Mesenchymal stem cell (in vitro differentiated cells and primary cell): ENCODE results near the gene CECR2.

Experiments used
- DNase-seq: peaks from one replicate; pipeline ENCODE4 v3.0.0-alpha.2; 2013
- H2AFZ ChIP-seq: one replicate; pipeline ENCODE4 v1.6.1; 2013; ENCODE audit warnings: low read depth, mild to moderate bottlenecking, control low read depth, inconsistent platforms, low read length, moderate library complexity
- H2AK5ac ChIP-seq: 2 replicates; pipeline ENCODE4 v1.6.1; 2013; ENCODE audit warnings: low read length, moderate library complexity, mild to moderate bottlenecking, inconsistent platforms; ENCODE audit not compliant: severe bottlenecking
- H2BK120ac ChIP-seq: one replicate; pipeline ENCODE4 v1.6.1; 2013; ENCODE audit warnings: low read depth, mild to moderate bottlenecking, inconsistent platforms, low read length, moderate library complexity
- H2BK12ac ChIP-seq, 2 experiments: one replicate each; pipeline ENCODE4 v1.6.1; 2013; ENCODE audit warnings: inconsistent platforms in 2 of 2, low read length in 2 of 2, mild to moderate bottlenecking in 2 of 2, moderate library complexity in 2 of 2, control low read depth in 1 of 2
- H2BK15ac ChIP-seq: one replicate; pipeline ENCODE4 v1.6.1; 2013; ENCODE audit warnings: mild to moderate bottlenecking, low read depth, inconsistent platforms; ENCODE audit not compliant: poor library complexity, severe bottlenecking
- H2BK5ac ChIP-seq: 2 replicates; pipeline ENCODE4 v1.6.1; 2013; ENCODE audit warnings: low read depth, mild to moderate bottlenecking, low read length, control low read depth, inconsistent platforms; ENCODE audit not compliant: poor library complexity, severe bottlenecking
- H3K14ac ChIP-seq, 2 experiments: one replicate each; pipeline ENCODE4 v1.6.1; 2013; ENCODE audit warnings: inconsistent platforms in 2 of 2, low read length in 2 of 2, control low read depth in 1 of 2, mild to moderate bottlenecking in 1 of 2, moderate library complexity in 1 of 2
- H3K18ac ChIP-seq, 2 experiments: one replicate each; pipeline ENCODE4 v1.6.1; 2013; ENCODE audit warnings: inconsistent platforms in 2 of 2, low read length in 2 of 2, control low read depth in 1 of 2, low read depth in 1 of 2, mild to moderate bottlenecking in 1 of 2
- H3K23ac ChIP-seq, 2 experiments: one replicate each; pipeline ENCODE4 v1.6.1; 2013; ENCODE audit warnings: inconsistent platforms in 2 of 2, low read length in 2 of 2, mild to moderate bottlenecking in 2 of 2, moderate library complexity in 2 of 2, control low read depth in 1 of 2
- H3K27ac ChIP-seq: 2 replicates; pipeline ENCODE4 v1.5.1; 2013; ENCODE audit warnings: mild to moderate bottlenecking, moderate library complexity, low read length, control low read depth, inconsistent platforms; ENCODE audit not compliant: poor library complexity, severe bottlenecking
- H3K27me3 ChIP-seq, 2 experiments: 2 replicates each; pipeline versions ENCODE4 v1.6.1 to v1.7.0; 2013; ENCODE audit warnings: low read length in 2 of 2, mild to moderate bottlenecking in 2 of 2, moderate library complexity in 2 of 2, control low read depth in 1 of 2, inconsistent platforms in 1 of 2; ENCODE audit not compliant: control insufficient read depth in 1 of 2, insufficient read depth in 1 of 2
- H3K36me3 ChIP-seq, 2 experiments: 2 replicates each; pipeline versions ENCODE4 v1.6.1 to v1.7.0; 2013; ENCODE audit warnings: low read length in 2 of 2, control low read depth in 1 of 2, inconsistent platforms in 1 of 2, low read depth in 1 of 2, mild to moderate bottlenecking in 1 of 2; ENCODE audit not compliant: insufficient read depth in 2 of 2, control insufficient read depth in 1 of 2
- H3K4ac ChIP-seq, 2 experiments: one replicate each; pipeline ENCODE4 v1.6.1; 2013; ENCODE audit warnings: inconsistent platforms in 2 of 2, low read length in 2 of 2, mild to moderate bottlenecking in 2 of 2, moderate library complexity in 2 of 2, control low read depth in 1 of 2, low read depth in 1 of 2
- H3K4me1 ChIP-seq: 2 replicates; pipeline ENCODE4 v1.6.1; 2013; ENCODE audit warnings: low read depth, low read length, control low read depth; ENCODE audit not compliant: control insufficient read depth, insufficient read depth
- H3K4me2 ChIP-seq: 2 replicates; pipeline ENCODE4 v1.6.1; 2013; ENCODE audit warnings: low read length, mild to moderate bottlenecking, inconsistent platforms; ENCODE audit not compliant: poor library complexity, severe bottlenecking
- H3K4me3 ChIP-seq, 2 experiments: 2 replicates each; pipeline versions ENCODE4 v1.5.1 to v1.7.0; 2013; ENCODE audit warnings: low read length in 2 of 2, mild to moderate bottlenecking in 2 of 2, control low read depth in 1 of 2, low read depth in 1 of 2; ENCODE audit not compliant: insufficient read depth in 1 of 2
- H3K79me1 ChIP-seq: replicated peaks from 2 replicates; pipeline ENCODE4 v1.6.1; 2013; ENCODE audit warnings: mild to moderate bottlenecking, control low read depth, low read length, inconsistent platforms; ENCODE audit not compliant: poor library complexity, severe bottlenecking
- H3K9ac ChIP-seq: 2 replicates; pipeline ENCODE4 v1.7.0; 2013; ENCODE audit warnings: mild to moderate bottlenecking, low read length, moderate library complexity
- H3K9me3 ChIP-seq: 2 replicates; pipeline ENCODE4 v1.7.0; 2013; ENCODE audit warnings: mild to moderate bottlenecking, low read length; ENCODE audit not compliant: control insufficient read depth
- H4K8ac ChIP-seq: one replicate; pipeline ENCODE4 v1.6.1; 2013; ENCODE audit warnings: inconsistent platforms, mild to moderate bottlenecking, low read length, moderate library complexity
- H4K91ac ChIP-seq: one replicate; pipeline ENCODE4 v1.6.1; 2013; ENCODE audit warnings: mild to moderate bottlenecking, low read length, inconsistent platforms
- WGBS: methylation state at CpG from one replicate; pipeline ENCODE4 v1.1.7; 2013; ENCODE audit warnings: mixed read lengths; 5-methylcytosine and 5-hydroxymethylcytosine counted together

CECR2 gene

DNA sequence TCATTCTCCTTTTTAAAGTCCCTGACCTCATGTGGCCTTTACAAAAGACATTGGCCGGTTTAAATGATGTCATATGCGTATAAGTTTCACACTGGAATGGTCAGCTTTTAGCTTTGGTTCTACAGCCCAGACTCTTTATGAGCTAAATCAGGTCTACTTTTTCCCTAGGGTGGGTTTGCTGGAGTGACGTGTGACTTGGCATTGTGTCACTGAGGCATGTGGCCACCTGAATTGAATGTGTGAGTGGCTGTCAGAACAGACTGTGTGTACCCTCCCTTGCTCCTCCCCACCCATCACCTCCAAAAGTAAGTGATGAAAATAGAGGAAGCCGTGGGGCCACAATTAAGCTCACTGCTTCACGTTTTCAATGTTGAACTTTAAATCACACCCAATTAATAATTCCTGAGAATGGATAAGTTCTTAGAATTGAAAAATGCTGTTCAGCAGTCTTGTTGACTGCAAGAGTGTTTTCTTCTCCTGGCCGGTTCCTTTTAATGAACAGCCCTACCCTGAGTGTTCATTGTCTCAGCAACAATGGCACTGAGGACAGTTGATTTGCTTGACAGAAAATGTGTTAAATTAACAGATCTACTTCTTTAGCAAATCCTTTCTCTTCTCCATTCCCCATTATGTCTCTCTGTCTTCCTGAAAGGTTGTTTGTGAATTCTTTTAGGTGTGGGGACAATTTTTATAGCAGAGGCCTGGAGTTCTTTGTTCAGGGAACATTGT, 11.3 kb downstream of the CECR2 start:
- H3K27ac ChIP-seq: no peak overlapping the region
- no peak overlapping the region for H3K14ac ChIP-seq
- H2AK5ac ChIP-seq: no peak overlapping the region
- no peak overlapping the region for H3K23ac ChIP-seq
- peaks cover 7% of the 10 kb centered on the region for H3K9me3 ChIP-seq
- no peak overlapping the region for H3K4me3 ChIP-seq
- H3K27me3 ChIP-seq: peaks cover 18 to 24% of the 10 kb centered on the region in 2 experiments
- H3K79me1 ChIP-seq: no peaks in the 10 kb centered on the region
- 65% methylated on average over 3 of the region's 6 CpGs for WGBS
- no peaks in the 10 kb centered on the region for H3K36me3 ChIP-seq
- H4K91ac ChIP-seq: no peak overlapping the region
- H2BK120ac ChIP-seq: no peak overlapping the region
- H2BK5ac ChIP-seq: no peak overlapping the region
- H3K9ac ChIP-seq: no peak overlapping the region
- H3K4ac ChIP-seq: no peak overlapping the region
- H3K4me1 ChIP-seq: no peaks in the 10 kb centered on the region
- no peak overlapping the region for H2BK12ac ChIP-seq
- no peak overlapping the region for H2BK15ac ChIP-seq
- no peak overlapping the region for H3K18ac ChIP-seq
- H3K4me2 ChIP-seq: no peak overlapping the region
- H2AFZ ChIP-seq: no peak overlapping the region
- no peak overlapping the region for H4K8ac ChIP-seq
- no peak for DNase-seq

DNA sequence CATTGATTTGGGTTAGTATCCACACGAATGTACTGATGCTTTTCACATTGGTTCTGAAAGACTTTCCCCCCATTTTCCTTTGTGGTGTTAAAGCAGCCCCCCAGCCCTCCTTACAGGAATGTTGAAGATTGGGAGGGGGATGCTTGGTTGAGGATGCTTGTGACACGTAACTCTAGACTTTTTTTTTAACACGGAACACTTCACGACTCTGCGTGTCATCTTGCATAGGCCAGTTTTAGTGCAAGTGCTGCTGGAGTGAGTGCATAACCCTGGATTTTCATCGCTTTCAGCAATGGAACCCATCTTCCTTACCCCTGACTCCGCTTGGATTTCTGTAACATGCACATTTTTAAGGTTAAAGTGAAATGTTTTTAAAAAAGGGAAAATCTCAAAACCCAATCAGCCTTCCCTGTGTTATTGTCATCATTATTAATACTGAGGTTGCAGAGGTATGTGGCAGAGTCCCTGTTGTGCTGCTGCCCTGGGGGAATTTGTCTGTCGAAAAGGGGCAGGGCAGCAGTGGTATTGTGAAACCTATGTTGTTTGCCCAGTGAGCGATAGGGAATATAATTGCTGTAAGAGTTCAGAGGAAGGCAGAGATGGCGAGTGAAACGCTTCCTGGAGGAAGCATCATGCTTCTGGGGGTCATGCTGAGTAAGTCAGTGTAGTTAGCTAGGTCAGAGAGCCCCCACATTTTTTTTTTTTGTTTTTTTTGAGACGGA, 12.1 kb downstream of the CECR2 start:
- Histone ChIP-seq H3K4me3 (no peak overlapping the region), H2BK120ac (no peak overlapping the region), H3K4me1 (no peaks in the 10 kb centered on the region), H3K4ac (no peak overlapping the region), H3K27me3 (peaks cover 18% of the 10 kb centered on the region in 2 experiments), H3K79me1 (no peaks in the 10 kb centered on the region), H2BK5ac (no peak overlapping the region), H3K27ac (no peak overlapping the region), H2AFZ (no peak overlapping the region), H2AK5ac (no peak overlapping the region), H2BK15ac (no peak overlapping the region), H2BK12ac (no peak overlapping the region), H3K9ac (no peak overlapping the region), H3K23ac (no peak overlapping the region), H3K36me3 (no peaks in the 10 kb centered on the region), H4K8ac (no peak overlapping the region), H3K9me3 (peaks cover 13% of the 10 kb centered on the region), H3K14ac (no peak overlapping the region), H4K91ac (no peak overlapping the region), H3K18ac (no peak overlapping the region), H3K4me2 (no peak overlapping the region)
- no peak for DNase-seq
- WGBS: 78% methylated on average over 9 of the region's 12 CpGs

DNA sequence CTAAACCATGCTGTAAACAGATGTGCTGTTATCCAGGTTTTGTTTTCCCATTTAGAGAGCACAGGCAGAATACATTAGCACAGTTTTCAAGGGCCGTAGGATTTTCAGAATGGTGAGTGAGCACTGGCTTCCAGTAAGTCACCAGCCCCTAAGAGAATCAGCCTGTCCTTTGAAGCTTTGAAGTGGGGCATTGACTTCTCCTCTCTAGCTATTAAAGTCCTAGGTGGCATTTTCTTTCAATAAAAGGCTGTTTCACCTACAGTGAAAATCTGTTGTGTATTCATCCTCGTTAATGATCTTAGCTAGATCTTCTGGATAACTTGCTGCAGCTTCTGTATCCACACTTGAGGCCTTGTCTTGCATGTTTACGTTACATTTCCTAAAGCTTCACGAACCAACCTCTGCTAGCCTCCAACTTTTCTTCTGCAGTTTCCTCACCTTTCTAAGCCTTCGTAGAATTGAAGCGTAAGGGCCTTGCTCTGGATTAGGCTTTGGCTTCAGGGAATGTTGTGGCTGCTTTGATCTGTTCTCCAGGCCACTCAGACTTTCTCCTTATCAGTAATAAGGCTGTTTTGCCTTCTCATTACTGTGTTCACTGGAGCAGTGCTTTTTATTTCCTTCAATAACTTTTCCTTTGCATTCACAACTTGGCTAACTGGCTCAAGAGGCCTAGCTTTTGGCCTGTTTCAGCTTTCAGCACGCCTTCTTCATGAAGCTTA, 15.5 kb downstream of the CECR2 start:
- no peak overlapping the region for H2AFZ ChIP-seq
- H3K4me2 ChIP-seq: no peak overlapping the region
- H3K9ac ChIP-seq: no peak overlapping the region
- H3K27me3 ChIP-seq: peaks cover 6 to 14% of the 10 kb centered on the region in 2 experiments
- H3K4me3 ChIP-seq: no peak overlapping the region
- H3K18ac ChIP-seq: no peak overlapping the region
- H2BK120ac ChIP-seq: no peak overlapping the region
- H2BK12ac ChIP-seq: no peak overlapping the region
- no peak overlapping the region for H4K91ac ChIP-seq
- H2BK15ac ChIP-seq: no peak overlapping the region
- no peak overlapping the region for H3K4ac ChIP-seq
- H3K79me1 ChIP-seq: no peaks in the 10 kb centered on the region
- no peak overlapping the region for H3K14ac ChIP-seq
- H3K36me3 ChIP-seq: no peaks in the 10 kb centered on the region
- H3K23ac ChIP-seq: no peak overlapping the region
- no peak overlapping the region for H2BK5ac ChIP-seq
- H4K8ac ChIP-seq: no peak overlapping the region
- H2AK5ac ChIP-seq: no peak overlapping the region
- H3K4me1 ChIP-seq: no peaks in the 10 kb centered on the region
- H3K9me3 ChIP-seq: peaks cover 13% of the 10 kb centered on the region
- no peak for DNase-seq
- 47% methylated on average over 6 of the region's 7 CpGs for WGBS
- H3K27ac ChIP-seq: no peak overlapping the region

- Histone ChIP-seq H4K8ac (no peak overlapping the region), H3K36me3 (no peaks in the 10 kb centered on the region), H3K4me3 (no peak overlapping the region), H2BK5ac (no peak overlapping the region), H3K27ac (no peak overlapping the region), H2AK5ac (no peak overlapping the region), H3K14ac (no peak overlapping the region), H3K9ac (no peak overlapping the region), H3K18ac (no peak overlapping the region), H3K27me3 (peaks cover 0 to 3% of the 10 kb centered on the region in 2 experiments), H4K91ac (no peak overlapping the region), H2BK12ac (no peak overlapping the region), H2BK120ac (no peak overlapping the region), H3K23ac (no peak overlapping the region), H3K4me1 (no peaks in the 10 kb centered on the region), H3K9me3 (peaks cover 13% of the 10 kb centered on the region), H2AFZ (no peak overlapping the region), H3K4ac (no peak overlapping the region), H2BK15ac (no peak overlapping the region), H3K79me1 (no peaks in the 10 kb centered on the region), H3K4me2 (no peak overlapping the region)
- no peak for DNase-seq
- WGBS: 80% methylated on average over 7 of the region's 9 CpGs
These were observed 18.1 kb downstream of the CECR2 start for GRCh38 chr22:17387356-17387755.
